ENCODE results near the gene RCL1.

RCL1 gene

DNA sequence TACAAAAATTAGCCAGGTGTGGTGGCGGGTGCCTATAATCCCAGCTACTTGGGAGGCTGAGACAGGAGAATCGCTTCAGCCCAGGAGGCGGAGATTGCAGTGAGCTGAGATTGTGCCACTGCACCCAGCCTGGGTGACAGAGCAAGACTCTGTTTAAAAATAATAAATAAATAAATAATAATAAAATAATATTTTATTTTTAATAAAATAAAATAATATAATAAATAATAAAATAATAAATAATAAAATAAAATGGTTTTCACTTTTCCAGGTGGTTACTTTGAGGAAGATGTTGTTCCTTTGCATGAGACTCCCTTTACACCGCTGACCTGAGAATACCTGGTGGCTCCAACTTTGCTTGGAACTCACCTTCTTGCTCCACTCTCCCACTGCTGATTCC is 82.8 kb downstream of the RCL1 start:
- TF ChIP-seq, protein P1, sequence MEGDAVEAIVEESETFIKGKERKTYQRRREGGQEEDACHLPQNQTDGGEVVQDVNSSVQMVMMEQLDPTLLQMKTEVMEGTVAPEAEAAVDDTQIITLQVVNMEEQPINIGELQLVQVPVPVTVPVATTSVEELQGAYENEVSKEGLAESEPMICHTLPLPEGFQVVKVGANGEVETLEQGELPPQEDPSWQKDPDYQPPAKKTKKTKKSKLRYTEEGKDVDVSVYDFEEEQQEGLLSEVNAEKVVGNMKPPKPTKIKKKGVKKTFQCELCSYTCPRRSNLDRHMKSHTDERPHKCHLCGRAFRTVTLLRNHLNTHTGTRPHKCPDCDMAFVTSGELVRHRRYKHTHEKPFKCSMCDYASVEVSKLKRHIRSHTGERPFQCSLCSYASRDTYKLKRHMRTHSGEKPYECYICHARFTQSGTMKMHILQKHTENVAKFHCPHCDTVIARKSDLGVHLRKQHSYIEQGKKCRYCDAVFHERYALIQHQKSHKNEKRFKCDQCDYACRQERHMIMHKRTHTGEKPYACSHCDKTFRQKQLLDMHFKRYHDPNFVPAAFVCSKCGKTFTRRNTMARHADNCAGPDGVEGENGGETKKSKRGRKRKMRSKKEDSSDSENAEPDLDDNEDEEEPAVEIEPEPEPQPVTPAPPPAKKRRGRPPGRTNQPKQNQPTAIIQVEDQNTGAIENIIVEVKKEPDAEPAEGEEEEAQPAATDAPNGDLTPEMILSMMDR (conservative IDR thresholded peaks at IDR 0.05): no peak
- H3K27ac ChIP-seq: no peak overlapping the region

DNA sequence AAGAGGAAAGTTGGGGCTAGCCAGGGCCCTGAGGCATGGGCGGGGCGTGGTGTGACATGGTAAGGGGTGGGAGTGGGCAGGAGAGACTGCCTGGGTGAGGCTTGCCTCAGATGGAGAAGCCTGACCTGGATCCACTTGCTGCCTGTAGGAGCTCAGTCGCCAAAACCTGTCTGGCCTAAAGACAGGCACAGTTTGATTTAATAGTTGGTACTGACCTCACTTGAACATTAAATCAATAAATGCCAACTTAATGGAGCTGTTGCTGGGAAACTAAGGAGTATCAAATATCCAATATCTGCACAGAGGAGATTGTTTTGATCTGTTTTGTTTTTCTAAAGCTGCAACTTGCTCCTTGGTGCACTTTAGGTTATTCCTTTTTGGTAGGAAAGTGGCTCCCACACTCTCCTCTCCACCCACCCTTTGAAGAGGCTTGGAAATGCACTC is 86.4 kb downstream of the RCL1 start:
- TF ChIP-seq, protein P1 (conservative IDR thresholded peaks at IDR 0.05): no peak
- H3K27ac ChIP-seq: peak overlapping the region; percentile 71

DNA sequence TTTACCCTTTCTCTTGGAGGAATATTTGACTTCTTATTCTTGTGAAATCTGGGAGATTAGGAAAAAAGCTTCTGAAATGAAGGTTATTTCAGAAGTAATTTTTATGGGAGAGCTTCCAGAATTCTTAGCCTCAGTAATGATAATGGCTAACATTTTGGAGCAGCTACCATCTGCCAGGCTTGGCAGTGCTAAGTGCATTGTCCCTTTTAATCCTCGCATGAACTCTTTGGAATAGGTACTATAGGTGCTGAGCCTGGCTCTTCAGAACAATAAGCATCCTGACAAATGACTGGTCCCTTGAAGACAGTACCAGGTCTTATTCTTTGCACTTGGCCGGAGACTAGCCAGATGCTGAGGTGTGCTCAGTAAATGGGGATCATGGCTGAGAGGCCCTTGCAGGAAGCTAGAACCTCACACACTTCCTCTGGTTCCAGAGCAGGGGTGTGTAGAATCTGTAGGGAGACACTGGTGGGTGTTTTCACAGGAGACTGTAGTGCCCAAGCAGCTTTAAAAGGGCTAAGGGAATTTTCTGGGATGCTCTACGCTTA is 90.7 kb downstream of the RCL1 start:
- no peak overlapping the region for H3K27ac ChIP-seq
- TF ChIP-seq, protein P1 (conservative IDR thresholded peaks at IDR 0.05): no peak

DNA sequence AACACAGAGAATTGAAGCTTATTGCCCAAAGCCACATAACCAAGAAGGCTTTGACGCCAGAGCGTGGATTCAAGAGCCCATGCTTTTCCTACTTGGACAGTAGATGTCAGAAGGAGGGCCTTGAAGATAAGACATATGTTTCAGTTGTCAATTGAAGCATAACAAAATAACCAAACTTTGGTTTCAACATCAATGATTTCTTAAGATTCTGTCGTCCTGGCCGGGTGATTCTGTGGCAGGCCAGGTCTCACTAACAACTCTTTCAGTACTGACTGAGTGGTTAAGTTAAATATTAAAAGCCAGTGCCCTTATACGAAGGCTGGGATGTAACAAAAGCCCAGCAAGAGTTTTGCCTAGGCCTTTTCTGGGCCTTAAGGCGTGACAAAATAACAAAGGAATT is 94.0 kb downstream of the RCL1 start:
- TF ChIP-seq, protein P1 (conservative IDR thresholded peaks at IDR 0.05): no peak

DNA sequence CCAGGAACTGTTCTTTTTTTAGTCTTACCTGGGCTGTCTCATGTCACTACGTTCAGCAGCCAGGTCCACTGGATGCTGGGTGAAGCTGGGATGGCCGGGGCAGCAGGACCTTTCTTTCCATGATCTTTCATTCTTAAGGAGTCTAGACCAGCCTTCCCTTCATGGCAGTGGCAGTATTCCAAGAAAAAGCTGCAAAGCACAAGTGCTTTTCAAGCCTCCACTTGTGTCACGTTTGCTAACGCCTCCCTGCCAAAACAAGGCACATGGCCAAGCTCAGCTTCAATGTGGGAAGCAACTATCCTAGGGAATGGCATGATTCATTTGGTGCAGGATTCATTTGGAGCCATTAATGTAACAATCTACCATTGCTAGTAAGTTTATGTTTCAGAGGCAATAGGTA is 94.8 kb downstream of the RCL1 start:
- TF ChIP-seq, protein P1 (conservative IDR thresholded peaks at IDR 0.05): no peak

More for the DNA sequence above, 94.0 kb downstream of the RCL1 start:
- no peak overlapping the region for H3K27ac ChIP-seq

DNA sequence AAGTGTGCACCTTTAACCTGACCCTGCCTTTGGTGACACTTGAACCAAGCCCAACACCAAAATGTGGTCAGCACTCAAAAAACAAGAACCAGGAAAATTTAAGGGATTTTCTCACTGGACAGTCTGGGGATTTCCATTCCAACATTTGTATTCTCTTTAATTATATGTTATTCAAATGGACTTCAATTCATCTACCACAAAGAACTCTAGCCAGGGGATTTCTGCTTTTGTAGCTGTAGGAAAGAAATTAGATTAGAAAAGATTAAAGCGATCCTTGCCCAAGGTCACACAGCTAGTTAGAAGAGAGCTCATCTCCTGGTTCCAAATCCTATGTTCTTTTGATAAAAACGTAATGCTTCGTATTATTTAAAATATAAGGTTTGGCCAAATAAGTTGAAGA is 97.5 kb downstream of the RCL1 start:
- TF ChIP-seq, protein P1 (conservative IDR thresholded peaks at IDR 0.05): no peak

More for the DNA sequence above, 94.8 kb downstream of the RCL1 start:
- no peak overlapping the region for H3K27ac ChIP-seq

DNA sequence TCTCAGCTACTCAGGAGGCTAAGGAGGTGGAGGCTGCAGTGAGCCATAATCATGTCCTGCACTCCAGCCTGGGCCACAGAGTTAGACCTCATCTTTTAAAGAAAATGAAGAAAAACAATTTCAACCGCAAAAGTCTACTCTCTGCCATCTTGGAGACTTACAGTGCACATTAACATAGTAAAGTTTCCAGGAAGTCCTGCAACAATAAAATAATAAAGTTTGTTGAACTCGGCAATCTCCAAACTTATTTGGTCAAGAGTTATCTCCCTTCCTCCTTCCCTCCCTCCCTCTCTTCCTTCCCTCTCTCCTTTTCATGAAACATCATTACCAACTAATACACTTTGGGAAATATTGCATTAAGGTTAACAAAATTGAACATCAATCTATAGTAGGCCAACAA is 98.2 kb downstream of the RCL1 start:
- H3K27ac ChIP-seq: no peak overlapping the region
- TF ChIP-seq, protein P1 (conservative IDR thresholded peaks at IDR 0.05): no peak

More for the DNA sequence above, 97.5 kb downstream of the RCL1 start:
- H3K27ac ChIP-seq: no peak overlapping the region

All from VCaP (cell line).